OCI-LY1 (cell line): ENCODE measurements around the gene PRPSAP1.

Experiments used
- H2AFZ ChIP-seq: fragments of 200-600 bp; sonication (generic), shearing (Covaris generic); 2 replicates; pipeline ENCODE4 v1.6.0; 2014; ENCODE audit warnings: antibody characterized with exemption, mild to moderate bottlenecking, low read length
- H3F3A ChIP-seq: fragments of 200-600 bp; sonication (generic), shearing (Covaris generic); 2 replicates; pipeline ENCODE4 v1.6.0; 2014; ENCODE audit warnings: mild to moderate bottlenecking, antibody characterized with exemption, low read length, moderate library complexity; ENCODE audit not compliant: insufficient read depth
- H3K27ac ChIP-seq: fragments of 200-600 bp; sonication (generic); 2 replicates; pipeline ENCODE4 v1.5.1; 2014; ENCODE audit warnings: low read length, mixed run types, mild to moderate bottlenecking, low read depth; ENCODE audit not compliant: poor library complexity, severe bottlenecking
- H3K27me3 ChIP-seq: fragments of 200-600 bp; sonication (generic); 2 replicates; pipeline ENCODE4 v1.6.0; 2014; ENCODE audit warnings: antibody characterized with exemption, mild to moderate bottlenecking, low read length, moderate library complexity; ENCODE audit not compliant: insufficient read depth
- H3K36me3 ChIP-seq: fragments of 200-600 bp; sonication (generic); 2 replicates; pipeline ENCODE4 v1.6.1; 2014; ENCODE audit warnings: mild to moderate bottlenecking, antibody characterized with exemption, low read length, moderate library complexity, mixed read lengths; ENCODE audit not compliant: insufficient read depth
- H3K4me1 ChIP-seq: fragments of 200-600 bp; sonication (generic); 2 replicates; pipeline ENCODE4 v1.5.1; 2014; ENCODE audit warnings: mild to moderate bottlenecking, low read length, moderate library complexity; ENCODE audit not compliant: insufficient read depth, severe bottlenecking
- H3K4me2 ChIP-seq: fragments of 200-600 bp; sonication (generic), shearing (Covaris generic); 2 replicates; pipeline ENCODE4 v1.6.1; 2014; ENCODE audit warnings: low read length
- H3K4me3 ChIP-seq: fragments of 200-600 bp; sonication (generic); 2 replicates; pipeline ENCODE4 v1.5.1; 2014; ENCODE audit warnings: low read length, low read depth, mild to moderate bottlenecking, mixed read lengths; ENCODE audit not compliant: poor library complexity, severe bottlenecking
- H3K79me2 ChIP-seq: fragments of 200-600 bp; shearing (Covaris generic); 2 replicates; pipeline ENCODE4 v1.6.1; 2016; ENCODE audit warnings: mixed run types, low read length, mixed read lengths; ENCODE audit not compliant: insufficient read depth
- H3K9ac ChIP-seq: fragments of 200-600 bp; sonication (generic), shearing (Covaris generic); 2 replicates; pipeline ENCODE4 v1.6.1; 2014; ENCODE audit warnings: mild to moderate bottlenecking, low read length, mixed read lengths
- H3K9me2 ChIP-seq: fragments of 200-600 bp; sonication (generic), shearing (Covaris generic); 2 replicates; pipeline ENCODE4 v1.6.1; 2014; ENCODE audit warnings: low read depth, mild to moderate bottlenecking, low read length, mixed read lengths
- H3K9me3 ChIP-seq: fragments of 200-600 bp; shearing (Covaris generic); 2 replicates; pipeline ENCODE4 v1.6.1; 2014; ENCODE audit warnings: low read length, mixed read lengths
- H4K20me1 ChIP-seq: fragments of 200-600 bp; sonication (generic), shearing (Covaris generic); 2 replicates; pipeline ENCODE4 v1.6.0; 2016; ENCODE audit warnings: mild to moderate bottlenecking, low read length; ENCODE audit not compliant: insufficient read depth
- EZH2 ChIP-seq: fragments of 200-600 bp; sonication (generic), shearing (Covaris generic); IDR thresholded peaks from 2 replicates; pipeline ENCODE4 v1.8.0; 2017; ENCODE audit warnings: borderline replicate concordance, mixed run types, mild to moderate bottlenecking, antibody characterized with exemption, low read length, moderate library complexity, mixed read lengths
- TF ChIP-seq, protein P1 (sequence below): fragments of 200-600 bp; sonication (generic), shearing (Covaris generic); IDR thresholded peaks from 2 replicates; pipeline ENCODE4 v1.5.1; 2017; ENCODE audit warnings: mild to moderate bottlenecking, antibody characterized with exemption, low read length, moderate library complexity, mixed read lengths

PRPSAP1 gene

DNA sequence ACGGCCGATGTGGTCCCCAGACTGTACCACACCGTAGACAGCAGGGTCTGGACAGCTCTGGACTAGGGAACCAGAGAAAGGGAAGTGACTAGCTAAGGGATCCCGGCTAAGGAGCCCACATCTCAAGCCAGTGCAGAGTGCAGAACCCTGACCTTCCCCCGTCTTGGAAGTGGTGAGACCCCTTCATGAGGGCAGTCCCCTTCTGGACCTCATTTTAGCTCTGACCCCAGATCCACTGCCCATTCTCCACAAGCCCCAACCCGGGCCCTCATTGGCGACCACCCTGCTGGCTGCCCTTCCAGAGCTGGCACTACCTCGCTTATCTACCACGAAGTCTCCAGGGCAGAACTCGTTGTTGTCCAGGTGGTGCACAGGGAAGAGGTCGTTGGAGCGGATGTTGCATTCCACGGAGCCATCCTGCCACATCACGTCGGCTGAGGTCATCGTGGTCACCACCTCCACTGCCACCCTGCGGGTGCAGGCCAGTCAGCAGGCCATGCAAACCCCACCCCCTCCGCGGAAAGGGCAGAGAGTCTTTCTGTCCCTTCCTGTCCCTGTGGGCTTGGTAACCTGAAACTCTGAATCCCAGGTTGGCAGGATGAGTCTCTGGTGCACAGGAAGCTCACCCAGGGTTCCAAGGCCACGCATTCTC lies 44.9 kb upstream of the PRPSAP1 start:
- Histone ChIP-seq H3K27ac (no peak overlapping the region), H3K27me3 (no peaks in the 10 kb centered on the region), H3K36me3 (peaks cover 62% of the 10 kb centered on the region), H3K4me3 (no peak overlapping the region), H3K79me2 (no peaks in the 10 kb centered on the region), H3K9me2 (no peaks in the 10 kb centered on the region), H3K4me1 (no peaks in the 10 kb centered on the region), H3K9ac (no peak overlapping the region), H2AFZ (no peak overlapping the region), H3F3A (no peaks in the 10 kb centered on the region), H4K20me1 (no peaks in the 10 kb centered on the region), H3K9me3 (no peaks in the 10 kb centered on the region), H3K4me2 (no peak overlapping the region)
- no peak for TF ChIP-seq EZH2
- TF ChIP-seq, protein P1, sequence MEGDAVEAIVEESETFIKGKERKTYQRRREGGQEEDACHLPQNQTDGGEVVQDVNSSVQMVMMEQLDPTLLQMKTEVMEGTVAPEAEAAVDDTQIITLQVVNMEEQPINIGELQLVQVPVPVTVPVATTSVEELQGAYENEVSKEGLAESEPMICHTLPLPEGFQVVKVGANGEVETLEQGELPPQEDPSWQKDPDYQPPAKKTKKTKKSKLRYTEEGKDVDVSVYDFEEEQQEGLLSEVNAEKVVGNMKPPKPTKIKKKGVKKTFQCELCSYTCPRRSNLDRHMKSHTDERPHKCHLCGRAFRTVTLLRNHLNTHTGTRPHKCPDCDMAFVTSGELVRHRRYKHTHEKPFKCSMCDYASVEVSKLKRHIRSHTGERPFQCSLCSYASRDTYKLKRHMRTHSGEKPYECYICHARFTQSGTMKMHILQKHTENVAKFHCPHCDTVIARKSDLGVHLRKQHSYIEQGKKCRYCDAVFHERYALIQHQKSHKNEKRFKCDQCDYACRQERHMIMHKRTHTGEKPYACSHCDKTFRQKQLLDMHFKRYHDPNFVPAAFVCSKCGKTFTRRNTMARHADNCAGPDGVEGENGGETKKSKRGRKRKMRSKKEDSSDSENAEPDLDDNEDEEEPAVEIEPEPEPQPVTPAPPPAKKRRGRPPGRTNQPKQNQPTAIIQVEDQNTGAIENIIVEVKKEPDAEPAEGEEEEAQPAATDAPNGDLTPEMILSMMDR: no peak

DNA sequence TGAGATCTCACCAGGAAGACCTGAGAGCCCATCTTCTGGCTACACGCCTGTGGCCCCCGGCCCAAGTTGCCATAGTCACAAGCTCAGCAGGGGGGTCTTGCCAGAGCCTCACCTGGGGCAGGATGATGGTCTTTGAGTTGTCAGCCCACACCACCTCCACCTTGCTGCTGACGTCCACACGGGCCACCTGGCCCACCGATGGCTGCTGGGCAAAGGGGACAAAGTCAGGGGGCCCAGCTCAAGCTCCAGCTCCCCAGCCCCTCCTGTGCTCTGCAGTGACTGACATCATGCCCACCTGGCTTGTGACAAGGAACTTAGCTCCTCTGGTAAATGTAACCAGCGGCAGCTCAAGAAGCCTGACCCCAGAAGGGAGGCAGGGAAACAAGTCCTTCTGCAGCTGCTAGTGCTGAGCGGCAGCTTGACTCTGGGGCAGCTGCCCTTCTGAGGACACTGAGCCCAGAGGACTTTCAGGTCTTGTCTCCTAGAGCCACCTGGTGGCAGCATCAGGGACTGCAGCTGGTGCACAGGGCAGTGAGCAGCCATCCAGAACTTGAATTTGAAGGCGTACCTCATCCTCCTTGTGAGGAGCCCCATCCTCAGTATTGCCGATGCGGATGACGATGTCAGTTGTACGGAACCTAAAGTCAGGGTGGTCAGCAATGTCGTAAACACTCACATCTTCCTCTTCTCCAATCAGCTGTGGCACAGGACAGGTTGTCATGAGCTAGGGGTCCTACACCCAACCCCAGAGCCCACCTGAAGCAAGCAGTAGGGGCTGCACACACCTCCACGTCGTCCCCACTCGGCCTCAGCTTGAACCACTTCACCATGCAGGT lies 44.2 kb upstream of the PRPSAP1 start:
- TF ChIP-seq, protein P1: peak; percentile 97
- no peak for TF ChIP-seq EZH2

DNA sequence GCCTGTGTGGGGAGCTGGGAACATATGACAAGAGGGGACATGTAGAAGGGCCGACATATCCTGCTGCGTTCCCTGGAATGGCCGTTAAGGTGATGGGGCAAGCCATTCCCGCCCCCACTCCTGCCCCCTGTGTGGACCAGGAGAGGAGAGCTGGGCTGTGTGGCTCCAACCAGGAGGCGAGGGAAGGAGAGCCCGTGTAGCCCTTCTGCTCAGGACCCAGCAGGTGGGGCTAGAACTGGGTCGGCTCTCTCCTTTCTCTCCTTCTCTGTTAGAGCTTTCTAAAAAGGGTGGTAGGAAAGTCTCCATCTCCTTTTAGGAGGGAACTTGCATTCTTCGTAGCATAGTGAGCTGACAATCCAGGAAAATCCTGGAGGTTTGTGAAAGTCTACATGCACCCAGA lies 43.5 kb upstream of the PRPSAP1 start:
- Histone ChIP-seq H3K36me3 (peaks cover 59% of the 10 kb centered on the region), H3K27ac (no peak overlapping the region), H3K9ac (no peak overlapping the region), H3K4me1 (no peaks in the 10 kb centered on the region), H3K79me2 (no peaks in the 10 kb centered on the region), H3K9me3 (no peaks in the 10 kb centered on the region), H3K4me2 (no peak overlapping the region), H3K27me3 (no peaks in the 10 kb centered on the region), H3F3A (no peaks in the 10 kb centered on the region), H3K9me2 (no peaks in the 10 kb centered on the region), H2AFZ (no peak overlapping the region), H4K20me1 (no peaks in the 10 kb centered on the region), H3K4me3 (no peak overlapping the region)
- no peak for TF ChIP-seq EZH2

More for the DNA sequence above, 44.2 kb upstream of the PRPSAP1 start:
- H3K79me2 ChIP-seq: no peaks in the 10 kb centered on the region
- no peaks in the 10 kb centered on the region for H3K9me3 ChIP-seq
- no peaks in the 10 kb centered on the region for H3F3A ChIP-seq
- H4K20me1 ChIP-seq: no peaks in the 10 kb centered on the region
- H3K9ac ChIP-seq: no peak overlapping the region
- no peak overlapping the region for H2AFZ ChIP-seq
- no peak overlapping the region for H3K4me3 ChIP-seq
- H3K27me3 ChIP-seq: no peaks in the 10 kb centered on the region
- no peak overlapping the region for H3K4me2 ChIP-seq
- no peaks in the 10 kb centered on the region for H3K4me1 ChIP-seq
- H3K9me2 ChIP-seq: no peaks in the 10 kb centered on the region
- H3K27ac ChIP-seq: no peak overlapping the region
- peaks cover 62% of the 10 kb centered on the region for H3K36me3 ChIP-seq
